T1000 (cell line): ENCODE data around the gene C11orf91.
"Not testable (repeated sequence)": the region's sequence is repeated elsewhere in the genome, so short reads cannot be mapped to it uniquely, and the experiment has no call there.

ENCODE experiments used
- DNase-seq: peaks from one replicate; lab custom pipeline; 2025; ENCODE audit warnings: mixed read lengths; lab: John Stamatoyannopoulos, UW

The C11orf91 gene

GRCh38 chr11:33696411-33696810 lies 4.2 kb downstream of the C11orf91 start:
- DNase-seq = no peak

- no peak for DNase-seq
Measured at GRCh38 chr11:33695051-33695566, 5.5 kb downstream of the C11orf91 start.

GRCh38 chr11:33694346-33695050 lies 6.1 kb downstream of the C11orf91 start:
- DNase-seq = no peak

GRCh38 chr11:33692541-33692940 lies 8.1 kb downstream of the C11orf91 start:
- no peak for DNase-seq

- DNase-seq = peak; percentile 57
Measured at GRCh38 chr11:33692013-33692504, 8.6 kb downstream of the C11orf91 start.

- DNase-seq = no peak
Measured at GRCh38 chr11:33691066-33691864, 9.4 kb downstream of the C11orf91 start.

GRCh38 chr11:33690290-33691065 lies 10.1 kb downstream of the C11orf91 start:
- DNase-seq = peak; percentile 85

GRCh38 chr11:33689501-33689900 lies 11.1 kb downstream of the C11orf91 start:
- no peak for DNase-seq

GRCh38 chr11:33689085-33689484 lies 11.5 kb downstream of the C11orf91 start:
- DNase-seq = no peak

GRCh38 chr11:33687733-33688479 lies 12.7 kb downstream of the C11orf91 start:
- peak; percentile 28 for DNase-seq

GRCh38 chr11:33685082-33685481 lies 15.5 kb downstream of the C11orf91 start:
- DNase-seq = no peak

GRCh38 chr11:33684003-33684706 lies 16.5 kb downstream of the C11orf91 start:
- no peak for DNase-seq

- DNase-seq = no peak
Measured at GRCh38 chr11:33682446-33682845, 18.2 kb downstream of the C11orf91 start.

- no peak for DNase-seq
Measured at GRCh38 chr11:33682019-33682418, 18.6 kb downstream of the C11orf91 start.

- DNase-seq = not testable (repeated sequence)
Measured at GRCh38 chr11:33678616-33679015, 22.0 kb downstream of the C11orf91 start.

GRCh38 chr11:33674035-33674814 lies 26.4 kb downstream of the C11orf91 start:
- DNase-seq = no peak

GRCh38 chr11:33672273-33672672 lies 28.4 kb downstream of the C11orf91 start:
- no peak for DNase-seq

GRCh38 chr11:33670250-33671011 lies 30.2 kb downstream of the C11orf91 start:
- DNase-seq = no peak

- DNase-seq = no peak
Measured at GRCh38 chr11:33669598-33670249, 30.9 kb downstream of the C11orf91 start.
